Measurements from ENCODE around the gene ZMIZ1.

Gene ZMIZ1

GRCh38 chr10:79052291-79053080, 16.3 kb upstream of the ZMIZ1 start:
- no peak for DNase-seq

GRCh38 chr10:79053081-79053434, 15.7 kb upstream of the ZMIZ1 start:
- DNase-seq = no peak

- DNase-seq = no peak
Measured at GRCh38 chr10:79053481-79054202, 15.1 kb upstream of the ZMIZ1 start.

GRCh38 chr10:79054203-79055099, 14.3 kb upstream of the ZMIZ1 start:
- DNase-seq = no peak

GRCh38 chr10:79055100-79055782, 13.5 kb upstream of the ZMIZ1 start:
- DNase-seq = no peak

- no peak for DNase-seq
Measured at GRCh38 chr10:79055892-79056291, 12.9 kb upstream of the ZMIZ1 start.

- no peak for DNase-seq
Measured at GRCh38 chr10:79056361-79056735, 12.4 kb upstream of the ZMIZ1 start.

- DNase-seq = no peak
Measured at GRCh38 chr10:79056736-79057391, 11.9 kb upstream of the ZMIZ1 start.

GRCh38 chr10:79057481-79058275, 11.1 kb upstream of the ZMIZ1 start:
- DNase-seq = no peak

- DNase-seq = no peak
Measured at GRCh38 chr10:79058899-79059841, 9.6 kb upstream of the ZMIZ1 start.

- DNase-seq = no peak
Measured at GRCh38 chr10:79059859-79060379, 8.8 kb upstream of the ZMIZ1 start.

GRCh38 chr10:79060641-79061255, 8.0 kb upstream of the ZMIZ1 start:
- peak; percentile 0 for DNase-seq

- no peak for DNase-seq
Measured at GRCh38 chr10:79061441-79062315, 7.1 kb upstream of the ZMIZ1 start.

GRCh38 chr10:79063071-79063491, 5.7 kb upstream of the ZMIZ1 start:
- no peak for DNase-seq

- no peak for DNase-seq
Measured at GRCh38 chr10:79063661-79064492, 4.9 kb upstream of the ZMIZ1 start.

- no peak for DNase-seq
Measured at GRCh38 chr10:79065091-79065551, 3.6 kb upstream of the ZMIZ1 start.

GRCh38 chr10:79065853-79066252, 2.9 kb upstream of the ZMIZ1 start:
- no peak for DNase-seq
